ENCODE data around the gene APOO. TPM values are rescaled to one million over a fixed set of nuclear protein-coding genes. Genes with fewer than 3 reads are reported as not detected.

The APOO gene
- total RNA-seq, 1 donor from 2014 or later = 18.6 TPM

- TF ChIP-seq CTCF (conservative IDR thresholded peaks at IDR 0.05; ENCODE audit: low read depth, low read length) = no peak
- no peak for DNase-seq (ENCODE audit: low read depth)
- no peak overlapping the region for H3K4me3 ChIP-seq (ENCODE audit: low read depth, low read length)
These were observed 36.5 kb upstream of the APOO start for GRCh38 chrX:23944234-23944633.

GRCh38 chrX:23939203-23939602 lies 31.5 kb upstream of the APOO start:
- H3K4me3 ChIP-seq (ENCODE audit: low read depth, low read length) = no peak overlapping the region
- no peak for DNase-seq (ENCODE audit: low read depth)
- TF ChIP-seq CTCF (conservative IDR thresholded peaks at IDR 0.05; ENCODE audit: low read depth, low read length) = no peak

GRCh38 chrX:23938690-23939089 lies 31.0 kb upstream of the APOO start:
- H3K4me3 ChIP-seq (ENCODE audit: low read depth, low read length) = no peak overlapping the region
- TF ChIP-seq CTCF (conservative IDR thresholded peaks at IDR 0.05; ENCODE audit: low read depth, low read length) = no peak

GRCh38 chrX:23937100-23937499 lies 29.4 kb upstream of the APOO start:
- no peak overlapping the region for H3K4me3 ChIP-seq (ENCODE audit: low read depth, low read length)
- TF ChIP-seq CTCF (conservative IDR thresholded peaks at IDR 0.05; ENCODE audit: low read depth, low read length) = no peak
- DNase-seq (ENCODE audit: low read depth) = no peak

More at GRCh38 chrX:23938690-23939089, 31.0 kb upstream of the APOO start:
- no peak for DNase-seq (ENCODE audit: low read depth)

GRCh38 chrX:23936180-23936579 lies 28.4 kb upstream of the APOO start:
- TF ChIP-seq CTCF (conservative IDR thresholded peaks at IDR 0.05; ENCODE audit: low read depth, low read length) = no peak
- no peak for DNase-seq (ENCODE audit: low read depth)
- no peak overlapping the region for H3K4me3 ChIP-seq (ENCODE audit: low read depth, low read length)

GRCh38 chrX:23935106-23935505 lies 27.4 kb upstream of the APOO start:
- TF ChIP-seq CTCF (conservative IDR thresholded peaks at IDR 0.05; ENCODE audit: low read depth, low read length) = no peak
- no peak for DNase-seq (ENCODE audit: low read depth)
- no peak overlapping the region for H3K4me3 ChIP-seq (ENCODE audit: low read depth, low read length)

- no peak overlapping the region for H3K4me3 ChIP-seq (ENCODE audit: low read depth, low read length)
- no peak for TF ChIP-seq CTCF (conservative IDR thresholded peaks at IDR 0.05; ENCODE audit: low read depth, low read length)
- DNase-seq (ENCODE audit: low read depth) = no peak
These were observed 24.3 kb upstream of the APOO start for GRCh38 chrX:23932046-23932445.
